Prostate gland (tissue), 2 donors: ENCODE measurements around the gene CCSER2. TPM values are rescaled to one million over a fixed set of nuclear protein-coding genes. Genes with fewer than 3 reads are reported as not detected.

ENCODE experiments used
- DNase-seq: peaks from one replicate; pipeline ENCODE4 v3.0.0-alpha.2; 2019; ENCODE audit warnings: low spot score
- H3K27ac ChIP-seq, 2 donors: fragments of 200-600 bp; sonication (generic); 2 replicates each; pipeline ENCODE4 v1.5.1; 2017 to 2019
- H3K27me3 ChIP-seq: fragments of 200-600 bp; sonication (generic); replicated peaks from 2 replicates; pipeline ENCODE4 v1.5.1; 2019; ENCODE audit not compliant: insufficient read depth
- H3K36me3 ChIP-seq, 2 donors: fragments of 200-600 bp; sonication (generic); 1 replicate in 1 of 2; 2 replicates in 1 of 2; pipeline versions ENCODE4 v1.5.1 to v1.8.1; 2017 to 2019
- H3K4me1 ChIP-seq: fragments of 200-600 bp; sonication (generic); replicated peaks from 2 replicates; pipeline ENCODE4 v1.5.1; 2019
- H3K4me3 ChIP-seq, 2 donors: fragments of 200-600 bp; sonication (generic); 2 replicates each; pipeline ENCODE4 v1.5.1; 2017 to 2019
- H3K9me3 ChIP-seq: fragments of 200-600 bp; sonication (generic); 2 replicates; pipeline ENCODE4 v1.5.1; 2017
- POLR2A ChIP-seq: fragments of 450-650 bp; IDR thresholded peaks from one replicate; pipeline ENCODE4 v1.6.1; 2016; ENCODE audit warnings: antibody characterized with exemption, mild to moderate bottlenecking
- POLR2AphosphoS5 ChIP-seq: sonication (generic); formaldehyde crosslinking; IDR thresholded peaks from one replicate; pipeline ENCODE4 v1.6.1; 2017; ENCODE audit warnings: antibody characterized with exemption
- WGBS: methylation state at CpG from one replicate; pipeline ENCODE4 v1.1.5; 2018; 5-methylcytosine and 5-hydroxymethylcytosine counted together
- intact Hi-C: fragments of 100-400 bp; cut with DNase I; formaldehyde crosslinking; loops from one replicate; pipeline ENCODE4 v1.14.2; 2022
- total RNA-seq, 2 donors: library from RNA; depleted of rRNA; stranded (reverse); fragments of >200 nt; gene quantifications; one replicate each; pipeline ENCODE4 v1.1.0, GENCODE V29; 2016
- TF ChIP-seq, protein P1 (sequence below), 4 experiments: fragments of 200-600 bp in 2 of 4; fragments of 450-650 bp in 2 of 4; sonication (generic) in 2 of 4; IDR thresholded peaks; 1 replicate in 3 of 4; 2 replicates in 1 of 4; pipeline ENCODE4 v1.5.1; 2016 to 2019; ENCODE audit warnings: antibody characterized with exemption in 4 of 4, mild to moderate bottlenecking in 2 of 4, moderate library complexity in 2 of 4

CCSER2 gene
- total RNA-seq, 2 donors from 2014 or later = 30.4 to 53.6 TPM

- intact Hi-C loops = no loop called here
- no peaks in the 10 kb centered on the region for H3K9me3 ChIP-seq
- no peak overlapping the region for H3K4me3 ChIP-seq
- DNase-seq = no peak
- H3K27ac ChIP-seq = no peak overlapping the region
- TF ChIP-seq POLR2A (no peak), POLR2AphosphoS5 (no peak)
- TF ChIP-seq, protein P1, sequence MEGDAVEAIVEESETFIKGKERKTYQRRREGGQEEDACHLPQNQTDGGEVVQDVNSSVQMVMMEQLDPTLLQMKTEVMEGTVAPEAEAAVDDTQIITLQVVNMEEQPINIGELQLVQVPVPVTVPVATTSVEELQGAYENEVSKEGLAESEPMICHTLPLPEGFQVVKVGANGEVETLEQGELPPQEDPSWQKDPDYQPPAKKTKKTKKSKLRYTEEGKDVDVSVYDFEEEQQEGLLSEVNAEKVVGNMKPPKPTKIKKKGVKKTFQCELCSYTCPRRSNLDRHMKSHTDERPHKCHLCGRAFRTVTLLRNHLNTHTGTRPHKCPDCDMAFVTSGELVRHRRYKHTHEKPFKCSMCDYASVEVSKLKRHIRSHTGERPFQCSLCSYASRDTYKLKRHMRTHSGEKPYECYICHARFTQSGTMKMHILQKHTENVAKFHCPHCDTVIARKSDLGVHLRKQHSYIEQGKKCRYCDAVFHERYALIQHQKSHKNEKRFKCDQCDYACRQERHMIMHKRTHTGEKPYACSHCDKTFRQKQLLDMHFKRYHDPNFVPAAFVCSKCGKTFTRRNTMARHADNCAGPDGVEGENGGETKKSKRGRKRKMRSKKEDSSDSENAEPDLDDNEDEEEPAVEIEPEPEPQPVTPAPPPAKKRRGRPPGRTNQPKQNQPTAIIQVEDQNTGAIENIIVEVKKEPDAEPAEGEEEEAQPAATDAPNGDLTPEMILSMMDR (IDR thresholded peaks at IDR 0.05) = no peak
- 72% methylated on average over 3 of the region's 3 CpGs for WGBS
- no peaks in the 10 kb centered on the region for H3K36me3 ChIP-seq
- no peaks in the 10 kb centered on the region for H3K27me3 ChIP-seq
- H3K4me1 ChIP-seq = no peaks in the 10 kb centered on the region
Observed at GRCh38 chr10:84477398-84478128, 149.2 kb downstream of the CCSER2 start.

- H3K4me3 ChIP-seq = no peak overlapping the region
- no peak for TF ChIP-seq POLR2AphosphoS5
- TF ChIP-seq, protein P1 (IDR thresholded peaks at IDR 0.05) = no peak
- TF ChIP-seq POLR2A = no peak
- H3K9me3 ChIP-seq = no peaks in the 10 kb centered on the region
- no peak for DNase-seq
- no peaks in the 10 kb centered on the region for H3K4me1 ChIP-seq
- intact Hi-C loops = no loop called here
- no peaks in the 10 kb centered on the region for H3K27me3 ChIP-seq
- no peak overlapping the region for H3K27ac ChIP-seq
- no peaks in the 10 kb centered on the region for H3K36me3 ChIP-seq
Observed at GRCh38 chr10:84478151-84478550, 149.8 kb downstream of the CCSER2 start.

GRCh38 chr10:84478679-84479078 is 150.3 kb downstream of the CCSER2 start:
- no peak for DNase-seq
- Histone ChIP-seq H3K27ac (no peak overlapping the region), H3K36me3 (no peaks in the 10 kb centered on the region), H3K4me3 (no peak overlapping the region), H3K9me3 (no peaks in the 10 kb centered on the region), H3K27me3 (no peaks in the 10 kb centered on the region), H3K4me1 (no peaks in the 10 kb centered on the region)
- no peak for TF ChIP-seq POLR2A
- no peak for TF ChIP-seq POLR2AphosphoS5
- TF ChIP-seq, protein P1 (IDR thresholded peaks at IDR 0.05) = no peak
- intact Hi-C loops = no loop called here
- WGBS = 96% methylated on average over 1 of the region's 1 CpG

DNA sequence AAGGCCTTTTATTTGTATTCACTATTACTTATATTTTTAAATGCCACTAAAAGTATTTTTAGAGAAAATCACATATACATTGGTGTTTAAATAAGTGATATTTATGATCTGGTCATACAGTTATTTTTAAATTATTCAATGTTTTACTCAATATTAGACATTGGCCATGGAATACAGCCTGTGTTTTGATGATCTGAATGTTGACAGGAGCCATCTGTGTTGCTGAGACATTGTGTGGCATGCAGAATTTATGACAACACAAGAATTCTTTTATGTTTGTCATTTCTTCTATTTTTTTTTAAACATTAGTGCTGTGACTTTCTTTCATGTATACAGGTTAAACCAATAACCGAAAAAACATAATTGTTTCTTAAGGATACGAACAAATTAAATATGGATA is 156.2 kb downstream of the CCSER2 start:
- Histone ChIP-seq H3K4me3 (no peak overlapping the region), H3K4me1 (no peaks in the 10 kb centered on the region), H3K9me3 (no peaks in the 10 kb centered on the region), H3K27ac (no peak overlapping the region), H3K27me3 (no peaks in the 10 kb centered on the region), H3K36me3 (no peaks in the 10 kb centered on the region)
- intact Hi-C loops = no loop called here
- 96% methylated on average over 2 of the region's 2 CpGs for WGBS
- no peak for TF ChIP-seq POLR2AphosphoS5
- TF ChIP-seq POLR2A = no peak
- TF ChIP-seq, protein P1 (IDR thresholded peaks at IDR 0.05) = no peak
- no peak for DNase-seq

GRCh38 chr10:84493361-84493760 is 165.0 kb downstream of the CCSER2 start:
- Histone ChIP-seq H3K27ac (no peak overlapping the region), H3K9me3 (no peaks in the 10 kb centered on the region), H3K36me3 (no peaks in the 10 kb centered on the region), H3K4me1 (no peaks in the 10 kb centered on the region), H3K4me3 (no peak overlapping the region), H3K27me3 (no peaks in the 10 kb centered on the region)
- TF ChIP-seq POLR2A (no peak), POLR2AphosphoS5 (no peak)
- TF ChIP-seq, protein P1 (IDR thresholded peaks at IDR 0.05) = no peak
- no peak for DNase-seq
- intact Hi-C loops = no loop called here
- WGBS = 90% methylated on average over 2 of the region's 2 CpGs
